Mesenchymal stem cell (in vitro differentiated cells and primary cell): ENCODE data around the gene BCAP29.

Source experiments
- DNase-seq: peaks from one replicate; pipeline ENCODE4 v3.0.0-alpha.2; 2013
- H2AFZ ChIP-seq: one replicate; pipeline ENCODE4 v1.6.1; 2013; ENCODE audit warnings: low read depth, mild to moderate bottlenecking, control low read depth, inconsistent platforms, low read length, moderate library complexity
- H2AK5ac ChIP-seq: 2 replicates; pipeline ENCODE4 v1.6.1; 2013; ENCODE audit warnings: low read length, moderate library complexity, mild to moderate bottlenecking, inconsistent platforms; ENCODE audit not compliant: severe bottlenecking
- H2BK120ac ChIP-seq: one replicate; pipeline ENCODE4 v1.6.1; 2013; ENCODE audit warnings: low read depth, mild to moderate bottlenecking, inconsistent platforms, low read length, moderate library complexity
- H2BK12ac ChIP-seq, 2 experiments: one replicate each; pipeline ENCODE4 v1.6.1; 2013; ENCODE audit warnings: inconsistent platforms in 2 of 2, low read length in 2 of 2, mild to moderate bottlenecking in 2 of 2, moderate library complexity in 2 of 2, control low read depth in 1 of 2
- H2BK15ac ChIP-seq: one replicate; pipeline ENCODE4 v1.6.1; 2013; ENCODE audit warnings: mild to moderate bottlenecking, low read depth, inconsistent platforms; ENCODE audit not compliant: poor library complexity, severe bottlenecking
- H2BK5ac ChIP-seq: 2 replicates; pipeline ENCODE4 v1.6.1; 2013; ENCODE audit warnings: low read depth, mild to moderate bottlenecking, low read length, control low read depth, inconsistent platforms; ENCODE audit not compliant: poor library complexity, severe bottlenecking
- H3K14ac ChIP-seq, 2 experiments: one replicate each; pipeline ENCODE4 v1.6.1; 2013; ENCODE audit warnings: inconsistent platforms in 2 of 2, low read length in 2 of 2, control low read depth in 1 of 2, mild to moderate bottlenecking in 1 of 2, moderate library complexity in 1 of 2
- H3K18ac ChIP-seq, 2 experiments: one replicate each; pipeline ENCODE4 v1.6.1; 2013; ENCODE audit warnings: inconsistent platforms in 2 of 2, low read length in 2 of 2, control low read depth in 1 of 2, low read depth in 1 of 2, mild to moderate bottlenecking in 1 of 2
- H3K23ac ChIP-seq, 2 experiments: one replicate each; pipeline ENCODE4 v1.6.1; 2013; ENCODE audit warnings: inconsistent platforms in 2 of 2, low read length in 2 of 2, mild to moderate bottlenecking in 2 of 2, moderate library complexity in 2 of 2, control low read depth in 1 of 2
- H3K27ac ChIP-seq: 2 replicates; pipeline ENCODE4 v1.5.1; 2013; ENCODE audit warnings: mild to moderate bottlenecking, moderate library complexity, low read length, control low read depth, inconsistent platforms; ENCODE audit not compliant: poor library complexity, severe bottlenecking
- H3K27me3 ChIP-seq, 2 experiments: 2 replicates each; pipeline versions ENCODE4 v1.6.1 to v1.7.0; 2013; ENCODE audit warnings: low read length in 2 of 2, mild to moderate bottlenecking in 2 of 2, moderate library complexity in 2 of 2, control low read depth in 1 of 2, inconsistent platforms in 1 of 2; ENCODE audit not compliant: control insufficient read depth in 1 of 2, insufficient read depth in 1 of 2
- H3K36me3 ChIP-seq, 2 experiments: 2 replicates each; pipeline versions ENCODE4 v1.6.1 to v1.7.0; 2013; ENCODE audit warnings: low read length in 2 of 2, control low read depth in 1 of 2, inconsistent platforms in 1 of 2, low read depth in 1 of 2, mild to moderate bottlenecking in 1 of 2; ENCODE audit not compliant: insufficient read depth in 2 of 2, control insufficient read depth in 1 of 2
- H3K4ac ChIP-seq, 2 experiments: one replicate each; pipeline ENCODE4 v1.6.1; 2013; ENCODE audit warnings: inconsistent platforms in 2 of 2, low read length in 2 of 2, mild to moderate bottlenecking in 2 of 2, moderate library complexity in 2 of 2, control low read depth in 1 of 2, low read depth in 1 of 2
- H3K4me1 ChIP-seq: 2 replicates; pipeline ENCODE4 v1.6.1; 2013; ENCODE audit warnings: low read depth, low read length, control low read depth; ENCODE audit not compliant: control insufficient read depth, insufficient read depth
- H3K4me2 ChIP-seq: 2 replicates; pipeline ENCODE4 v1.6.1; 2013; ENCODE audit warnings: low read length, mild to moderate bottlenecking, inconsistent platforms; ENCODE audit not compliant: poor library complexity, severe bottlenecking
- H3K4me3 ChIP-seq, 2 experiments: 2 replicates each; pipeline versions ENCODE4 v1.5.1 to v1.7.0; 2013; ENCODE audit warnings: low read length in 2 of 2, mild to moderate bottlenecking in 2 of 2, control low read depth in 1 of 2, low read depth in 1 of 2; ENCODE audit not compliant: insufficient read depth in 1 of 2
- H3K79me1 ChIP-seq: replicated peaks from 2 replicates; pipeline ENCODE4 v1.6.1; 2013; ENCODE audit warnings: mild to moderate bottlenecking, control low read depth, low read length, inconsistent platforms; ENCODE audit not compliant: poor library complexity, severe bottlenecking
- H3K9ac ChIP-seq: 2 replicates; pipeline ENCODE4 v1.7.0; 2013; ENCODE audit warnings: mild to moderate bottlenecking, low read length, moderate library complexity
- H3K9me3 ChIP-seq: 2 replicates; pipeline ENCODE4 v1.7.0; 2013; ENCODE audit warnings: mild to moderate bottlenecking, low read length; ENCODE audit not compliant: control insufficient read depth
- H4K8ac ChIP-seq: one replicate; pipeline ENCODE4 v1.6.1; 2013; ENCODE audit warnings: inconsistent platforms, mild to moderate bottlenecking, low read length, moderate library complexity
- H4K91ac ChIP-seq: one replicate; pipeline ENCODE4 v1.6.1; 2013; ENCODE audit warnings: mild to moderate bottlenecking, low read length, inconsistent platforms
- WGBS: methylation state at CpG from one replicate; pipeline ENCODE4 v1.1.7; 2013; ENCODE audit warnings: mixed read lengths; 5-methylcytosine and 5-hydroxymethylcytosine counted together

Gene BCAP29

GRCh38 chr7:107579554-107579884 is 527 bp upstream of the BCAP29 start:
- Histone ChIP-seq H3K4me3 (peak overlapping the region; percentile 86 to 96), H4K8ac (peak overlapping the region; percentile 85), H3K14ac (peak overlapping the region in 1 of 2 experiments; percentile 39), H3K79me1 (peaks cover 13% of the 10 kb centered on the region), H2BK15ac (no peak overlapping the region), H2AFZ (peak overlapping the region; percentile 68), H2AK5ac (no peak overlapping the region), H3K27ac (no peak overlapping the region), H3K4ac (peak overlapping the region in 1 of 2 experiments; percentile 19), H3K18ac (peak overlapping the region in 1 of 2 experiments; percentile 21), H3K4me2 (peak overlapping the region; percentile 73), H4K91ac (no peak overlapping the region), H3K36me3 (peaks cover 7 to 31% of the 10 kb centered on the region in 2 experiments), H3K27me3 (no peaks in the 10 kb centered on the region), H2BK120ac (peak overlapping the region; percentile 95), H3K9ac (peak overlapping the region; percentile 96), H2BK12ac (no peak overlapping the region), H3K23ac (peak overlapping the region in 1 of 2 experiments; percentile 40), H3K4me1 (no peaks in the 10 kb centered on the region), H3K9me3 (no peaks in the 10 kb centered on the region), H2BK5ac (no peak overlapping the region)
- no peak for DNase-seq
- WGBS, result under 1% methylated on average over 9 of the region's 9 CpGs

GRCh38 chr7:107580716-107581383 is 804 bp downstream of the BCAP29 start:
- Histone ChIP-seq H2BK12ac (no peak overlapping the region), H2BK120ac (no peak overlapping the region), H3K9me3 (no peaks in the 10 kb centered on the region), H3K36me3 (peaks cover 3 to 32% of the 10 kb centered on the region in 2 experiments), H2AFZ (peak overlapping the region; percentile 68), H3K4ac (peak overlapping the region in 1 of 2 experiments; percentile 62), H2BK15ac (no peak overlapping the region), H3K9ac (peak overlapping the region; percentile 96), H4K8ac (no peak overlapping the region), H3K14ac (no peak overlapping the region), H3K27ac (peak overlapping the region; percentile 23), H3K18ac (peak overlapping the region; percentile 88 to 92), H3K27me3 (no peaks in the 10 kb centered on the region), H3K4me3 (peak overlapping the region; percentile 86 to 96), H2BK5ac (no peak overlapping the region), H2AK5ac (no peak overlapping the region), H3K4me1 (no peaks in the 10 kb centered on the region), H3K4me2 (peak overlapping the region; percentile 73), H4K91ac (no peak overlapping the region), H3K23ac (no peak overlapping the region), H3K79me1 (peaks cover 15% of the 10 kb centered on the region)
- 50% methylated on average over 2 of the region's 10 CpGs for WGBS
- no peak for DNase-seq

DNA sequence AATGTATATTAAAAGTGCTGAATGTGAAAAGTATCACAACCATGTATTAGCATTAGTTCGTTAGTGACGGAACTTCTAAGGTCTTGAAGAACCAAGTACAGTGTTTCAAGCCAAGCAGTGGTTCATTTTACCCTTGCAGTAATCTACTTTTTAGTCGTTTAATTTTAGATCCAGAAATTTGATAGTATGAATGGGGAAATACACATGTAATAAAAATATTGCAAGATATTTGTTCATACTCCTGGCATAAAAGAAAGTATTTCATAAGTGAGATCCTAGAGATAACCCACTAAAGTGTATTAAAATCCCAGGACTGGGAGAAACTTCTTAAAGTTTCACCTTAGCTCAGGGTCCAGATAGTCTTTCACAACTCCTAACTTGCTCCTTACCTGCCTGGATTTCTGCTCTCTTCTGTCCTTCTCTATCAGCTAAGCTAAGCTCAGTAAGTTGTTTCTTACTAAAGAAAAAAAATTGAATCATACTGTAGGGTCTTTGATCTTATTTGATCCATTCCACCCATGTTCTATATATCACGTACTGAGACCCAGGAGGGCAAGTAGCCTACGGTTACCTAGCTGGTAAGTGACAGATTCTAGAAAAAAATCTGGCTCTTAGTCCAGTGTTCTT is 1.5 kb downstream of the BCAP29 start:
- Histone ChIP-seq H3K9ac (peak overlapping the region; percentile 96), H3K14ac (no peak overlapping the region), H2AK5ac (no peak overlapping the region), H2BK120ac (no peak overlapping the region), H2BK15ac (no peak overlapping the region), H3K27ac (no peak overlapping the region), H4K8ac (no peak overlapping the region), H3K23ac (no peak overlapping the region), H3K4me3 (peak overlapping the region in 1 of 2 experiments; percentile 96), H3K4me1 (no peaks in the 10 kb centered on the region), H3K27me3 (no peaks in the 10 kb centered on the region), H3K9me3 (no peaks in the 10 kb centered on the region), H3K79me1 (peaks cover 19% of the 10 kb centered on the region), H3K36me3 (peaks cover 3 to 30% of the 10 kb centered on the region in 2 experiments), H3K18ac (no peak overlapping the region), H3K4ac (no peak overlapping the region), H2AFZ (no peak overlapping the region), H2BK12ac (no peak overlapping the region), H3K4me2 (no peak overlapping the region), H2BK5ac (no peak overlapping the region), H4K91ac (no peak overlapping the region)
- peak; percentile 7 for DNase-seq
- WGBS, result 89% methylated on average over 4 of the region's 5 CpGs

DNA sequence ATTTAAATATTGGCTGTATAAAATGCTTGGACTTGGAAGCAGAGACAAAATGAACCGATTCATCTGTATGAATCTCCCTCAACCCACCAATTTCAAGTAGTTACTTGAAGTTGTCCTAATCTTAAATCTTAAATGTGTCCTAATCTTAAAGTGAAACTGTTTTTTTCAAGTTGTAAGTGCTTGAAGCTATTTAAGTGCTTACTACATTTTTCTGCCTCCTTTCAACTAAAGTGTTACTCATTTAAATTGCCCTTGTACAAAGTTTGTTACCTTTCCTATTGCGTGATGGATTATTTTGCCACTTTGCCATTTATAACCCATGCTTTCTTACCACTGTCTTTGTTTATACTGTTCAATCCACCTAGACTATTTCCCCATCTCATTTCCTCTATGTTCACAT is 2.8 kb downstream of the BCAP29 start:
- Histone ChIP-seq H3K79me1 (peaks cover 22% of the 10 kb centered on the region), H2AK5ac (no peak overlapping the region), H2BK15ac (no peak overlapping the region), H4K8ac (no peak overlapping the region), H3K9me3 (no peaks in the 10 kb centered on the region), H3K27ac (no peak overlapping the region), H2BK120ac (no peak overlapping the region), H2BK5ac (no peak overlapping the region), H3K4me3 (peak overlapping the region in 1 of 2 experiments; percentile 96), H2AFZ (no peak overlapping the region), H3K9ac (peak overlapping the region; percentile 31), H3K23ac (no peak overlapping the region), H3K18ac (no peak overlapping the region), H3K4ac (no peak overlapping the region), H2BK12ac (no peak overlapping the region), H3K14ac (no peak overlapping the region), H3K27me3 (no peaks in the 10 kb centered on the region), H4K91ac (no peak overlapping the region), H3K36me3 (peaks cover 7 to 35% of the 10 kb centered on the region in 2 experiments), H3K4me1 (no peaks in the 10 kb centered on the region), H3K4me2 (no peak overlapping the region)
- DNase-seq, result peak; percentile 49
- WGBS, result 86% methylated on average over 1 of the region's 2 CpGs
